GM23248 (cell line): ENCODE data around the gene UGDH. TPM values are rescaled to one million over a fixed set of nuclear protein-coding genes. Genes with fewer than 3 reads are reported as not detected.

Source experiments
- DNase-seq: peaks from one replicate; pipeline ENCODE4 v3.0.0-alpha.2; 2015
- H2AFZ ChIP-seq: fragments of 200-600 bp; sonication (generic); 2 replicates; pipeline ENCODE4 v1.6.1; 2016; ENCODE audit warnings: antibody characterized with exemption
- H3F3A ChIP-seq: fragments of 200-600 bp; sonication (generic); 2 replicates; pipeline ENCODE4 v1.6.1; 2016; ENCODE audit warnings: mild to moderate bottlenecking, antibody characterized with exemption, mixed run types; ENCODE audit not compliant: insufficient read depth
- H3K27ac ChIP-seq: fragments of 200-600 bp; sonication (generic); 2 replicates; pipeline ENCODE4 v1.5.1; 2016; ENCODE audit warnings: mild to moderate bottlenecking
- H3K27me3 ChIP-seq: fragments of 200-600 bp; sonication (generic); replicated peaks from 2 replicates; pipeline ENCODE4 v1.6.1; 2016; ENCODE audit warnings: mild to moderate bottlenecking; ENCODE audit not compliant: insufficient read depth
- H3K36me3 ChIP-seq: fragments of 200-600 bp; sonication (generic); 2 replicates; pipeline ENCODE4 v1.6.1; 2016; ENCODE audit warnings: low read depth, mild to moderate bottlenecking
- H3K4me1 ChIP-seq: fragments of 200-600 bp; sonication (generic); 2 replicates; pipeline ENCODE4 v1.6.1; 2016; ENCODE audit warnings: mild to moderate bottlenecking; ENCODE audit not compliant: insufficient read depth
- H3K4me2 ChIP-seq: fragments of 200-600 bp; sonication (generic); one replicate; pipeline ENCODE4 v1.6.1; 2016; ENCODE audit warnings: mild to moderate bottlenecking; ENCODE audit not compliant: unreplicated experiment
- H3K4me3 ChIP-seq: fragments of 200-600 bp; sonication (generic); 2 replicates; pipeline ENCODE4 v1.5.1; 2016; ENCODE audit warnings: mild to moderate bottlenecking
- H3K79me2 ChIP-seq: fragments of 200-600 bp; sonication (generic); 2 replicates; pipeline ENCODE4 v1.6.1; 2016; ENCODE audit warnings: mild to moderate bottlenecking; ENCODE audit not compliant: insufficient read depth
- H3K9ac ChIP-seq: fragments of 200-600 bp; sonication (generic); 2 replicates; pipeline ENCODE4 v1.6.1; 2016; ENCODE audit warnings: mild to moderate bottlenecking
- H3K9me2 ChIP-seq: fragments of 200-600 bp; sonication (generic); 2 replicates; pipeline ENCODE4 v1.6.1; 2016; ENCODE audit warnings: mixed run types, mild to moderate bottlenecking, moderate library complexity; ENCODE audit not compliant: insufficient read depth
- H3K9me3 ChIP-seq: fragments of 200-600 bp; sonication (generic); one replicate; pipeline ENCODE4 v1.6.1; 2017; ENCODE audit warnings: low read depth
- H4K20me1 ChIP-seq: fragments of 200-600 bp; sonication (generic); 2 replicates; pipeline ENCODE4 v1.6.0; 2016; ENCODE audit not compliant: insufficient read depth
- EZH2 ChIP-seq: fragments of 200-600 bp; sonication (generic); IDR thresholded peaks from 2 replicates; pipeline ENCODE4 v1.6.1; 2018; ENCODE audit warnings: antibody characterized with exemption, mild to moderate bottlenecking; ENCODE audit not compliant: insufficient read depth, poor library complexity, severe bottlenecking
- EZH2phosphoT487 ChIP-seq: fragments of 200-600 bp; sonication (generic); IDR thresholded peaks from 2 replicates; pipeline ENCODE4 v1.6.1; 2018; ENCODE audit warnings: antibody characterized with exemption, moderate library complexity, mild to moderate bottlenecking, low read depth; ENCODE audit not compliant: insufficient read depth
- WGBS, 2 experiments: methylation state at CpG; one replicate each; pipeline ENCODE4 v1.1.6; 2015 to 2017; ENCODE audit warnings: low lambda C conversion rate in 2 of 2, low coverage in 1 of 2; ENCODE audit errors: missing lambda C conversion rate in 2 of 2; 5-methylcytosine and 5-hydroxymethylcytosine counted together
- in situ Hi-C: fragments of 300-500 bp; cut with MboI; formaldehyde crosslinking; loops from 2 replicates; pipeline ENCODE4 v1.15.0; 2020
- polyA plus RNA-seq: library from polyadenylated mRNA; unstranded; fragments of >200 nt; fragmentation: Nextera tagmentation; extraction: Ambion mirVana; gene quantifications from 2 replicates; pipeline ENCODE4 v1.2.1, GENCODE V29; 2016
- total RNA-seq: library from RNA; depleted of rRNA; stranded (reverse); fragments of >200 nt; shearing (Covaris generic); gene quantifications from 2 replicates; pipeline ENCODE4 v1.2.3, GENCODE V29; 2014

The UGDH gene
- total and polyA plus RNA-seq, 2 experiments from 2014 or later = 140 to 263 TPM

GRCh38 chr4:39480251-39480650 lies 47.0 kb downstream of the UGDH start:
- H3K4me1 ChIP-seq = no peaks in the 10 kb centered on the region
- no peaks in the 10 kb centered on the region for H3K9me3 ChIP-seq
- no peak overlapping the region for H3K9ac ChIP-seq
- H4K20me1 ChIP-seq = no peaks in the 10 kb centered on the region
- no peak for DNase-seq
- no peak overlapping the region for H3K4me3 ChIP-seq
- H3K4me2 ChIP-seq = no peak overlapping the region
- WGBS, 2 experiments = 96 to 98% methylated on average over 15 to 27 of the region's 27 CpGs
- H3K27me3 ChIP-seq = no peaks in the 10 kb centered on the region
- 0 out of 2 replicates have a peak, but pooled peaks cover 2% of the 10 kb centered on the region for H3K36me3 ChIP-seq
- TF ChIP-seq EZH2 = no peak
- in situ Hi-C loops = no loop called here
- H3F3A ChIP-seq = peaks cover 4% of the 10 kb centered on the region; the same call in 1 of the 2 replicates
- H3K9me2 ChIP-seq = no peaks in the 10 kb centered on the region
- H2AFZ ChIP-seq = no peak overlapping the region
- H3K79me2 ChIP-seq = no peaks in the 10 kb centered on the region
- no peak overlapping the region for H3K27ac ChIP-seq

GRCh38 chr4:39476187-39476895 lies 50.9 kb downstream of the UGDH start:
- Histone ChIP-seq H3K4me1 (no peaks in the 10 kb centered on the region), H3K27ac (no peak overlapping the region), H2AFZ (no peak overlapping the region), H3K36me3 (0 out of 2 replicates have a peak, but pooled peaks cover 2% of the 10 kb centered on the region), H3K9ac (no peak overlapping the region), H3K79me2 (no peaks in the 10 kb centered on the region), H3K9me2 (no peaks in the 10 kb centered on the region), H3K4me3 (no peak overlapping the region), H3K4me2 (no peak overlapping the region), H4K20me1 (no peaks in the 10 kb centered on the region), H3F3A (peaks cover 11% of the 10 kb centered on the region; the same call in 1 of the 2 replicates), H3K27me3 (no peaks in the 10 kb centered on the region), H3K9me3 (no peaks in the 10 kb centered on the region)
- WGBS, 2 experiments = 96 to 98% methylated on average over 5 of the region's 5 CpGs
- TF ChIP-seq EZH2phosphoT487 = no peak
- TF ChIP-seq EZH2 = no peak
- in situ Hi-C loops = loop anchor here (10.0 kb wide), 1 partner anchor 158 kb away; the partner anchor contains the start of gene SMIM14
- peak; percentile 37 for DNase-seq

- in situ Hi-C loops = loop anchor here (10.0 kb wide), 1 partner anchor 162 kb away; the partner anchor contains the start of gene SMIM14
- TF ChIP-seq EZH2phosphoT487 = no peak
- no peak for TF ChIP-seq EZH2
- Histone ChIP-seq H3K4me2 (no peak overlapping the region), H3K9me2 (no peaks in the 10 kb centered on the region), H3K27me3 (no peaks in the 10 kb centered on the region), H3K4me3 (no peak overlapping the region), H3K9ac (no peak overlapping the region), H3K4me1 (no peaks in the 10 kb centered on the region), H3K27ac (no peak overlapping the region; the same call in 1 of the 2 replicates), H3K36me3 (0 out of 2 replicates have a peak, but pooled peaks cover under 1% of the 10 kb centered on the region), H3F3A (peaks cover 21% of the 10 kb centered on the region), H4K20me1 (no peaks in the 10 kb centered on the region), H2AFZ (no peak overlapping the region), H3K9me3 (no peaks in the 10 kb centered on the region), H3K79me2 (no peaks in the 10 kb centered on the region)
- peak; percentile 48 for DNase-seq
- 75 to 76% methylated on average over 3 of the region's 3 CpGs for WGBS, 2 experiments
Observed at GRCh38 chr4:39472396-39472795, 54.8 kb downstream of the UGDH start.

- Histone ChIP-seq H3K4me1 (peaks cover under 1% of the 10 kb centered on the region; the same call in 1 of the 2 replicates), H3K4me3 (no peak overlapping the region), H3K9ac (no peak overlapping the region), H3K9me3 (no peaks in the 10 kb centered on the region), H3K27ac (no peak overlapping the region), H3K79me2 (no peaks in the 10 kb centered on the region), H4K20me1 (no peaks in the 10 kb centered on the region), H3K36me3 (no peaks in the 10 kb centered on the region), H3K4me2 (no peak overlapping the region), H2AFZ (no peak overlapping the region), H3F3A (peaks cover 17% of the 10 kb centered on the region), H3K9me2 (no peaks in the 10 kb centered on the region), H3K27me3 (no peaks in the 10 kb centered on the region)
- in situ Hi-C loops = loop anchor here (10.0 kb wide), 1 partner anchor 164 kb away; the partner anchor contains the start of gene SMIM14
- no peak for TF ChIP-seq EZH2
- no peak for TF ChIP-seq EZH2phosphoT487
- DNase-seq = no peak
- WGBS, 2 experiments = 97 to 100% methylated on average over 1 of the region's 1 CpG
Observed at GRCh38 chr4:39470402-39470801, 56.8 kb downstream of the UGDH start.
